Spleen (tissue), 11 donors: ENCODE results near the gene LCORL. TPM values are rescaled to one million over a fixed set of nuclear protein-coding genes. Genes with fewer than 3 reads are reported as not detected.

ENCODE experiments used
- DNase-seq: peaks from one replicate; pipeline ENCODE4 v3.0.0-alpha.2; 2020
- H3K27ac ChIP-seq, 8 donors: fragments of 200-600 bp; sonication (generic) in 7 of 8; 1 replicate in 4 of 8; 2 replicates in 4 of 8; pipeline versions ENCODE4 v1.5.0 to v1.8.0; 2016 to 2021; ENCODE audit warnings: inconsistent platforms in 4 of 8, mild to moderate bottlenecking in 4 of 8, moderate library complexity in 1 of 8
- H3K27me3 ChIP-seq, 7 donors: fragments of 200-600 bp; sonication (generic) in 6 of 7; replicated peaks in 1 of 7; 1 replicate in 4 of 7; 2 replicates in 3 of 7; pipeline versions ENCODE4 v1.5.0 to v1.8.0; 2016 to 2021; ENCODE audit warnings: inconsistent platforms in 3 of 7, mild to moderate bottlenecking in 1 of 7
- H3K36me3 ChIP-seq, 6 donors: fragments of 200-600 bp; sonication (generic) in 5 of 6; 1 replicate in 4 of 6; 2 replicates in 2 of 6; pipeline versions ENCODE4 v1.5.0 to v1.8.0; 2016 to 2021; ENCODE audit warnings: inconsistent platforms in 2 of 6
- H3K4me1 ChIP-seq, 6 donors: fragments of 200-600 bp; sonication (generic) in 5 of 6; 1 replicate in 3 of 6; 2 replicates in 3 of 6; pipeline versions ENCODE4 v1.5.0 to v1.8.0; 2016 to 2021; ENCODE audit warnings: inconsistent platforms in 3 of 6
- H3K4me3 ChIP-seq, 8 donors: fragments of 200-600 bp; sonication (generic) in 7 of 8; 1 replicate in 4 of 8; 2 replicates in 4 of 8; pipeline versions ENCODE4 v1.5.0 to v1.8.0; 2016 to 2021; ENCODE audit warnings: inconsistent platforms in 4 of 8, mild to moderate bottlenecking in 4 of 8, moderate library complexity in 2 of 8
- H3K9me3 ChIP-seq, 8 donors: fragments of 200-600 bp; sonication (generic) in 7 of 8; 1 replicate in 4 of 8; 2 replicates in 4 of 8; pipeline versions ENCODE4 v1.5.0 to v1.8.0; 2016 to 2021; ENCODE audit warnings: inconsistent platforms in 4 of 8
- POLR2A ChIP-seq, 3 donors: fragments of 450-650 bp; IDR thresholded peaks; one replicate each; pipeline ENCODE4 v1.5.1; 2017; ENCODE audit warnings: antibody characterized with exemption in 3 of 3, mild to moderate bottlenecking in 1 of 3
- POLR2AphosphoS5 ChIP-seq, 3 donors: sonication (generic); formaldehyde crosslinking; IDR thresholded peaks; one replicate each; pipeline ENCODE4 v1.5.1; 2017; ENCODE audit warnings: antibody characterized with exemption in 3 of 3
- WGBS, 5 donors: extraction: QIAGEN DNeasy Blood & Tissue Kit in 3 of 5; methylation state at CpG; one replicate each; pipeline versions ENCODE4 v1.1.5 to v1.1.7; 2013 to 2018; 5-methylcytosine and 5-hydroxymethylcytosine counted together
- intact Hi-C: fragments of 100-400 bp; cut with DNase I; formaldehyde crosslinking; loops from one replicate; pipeline ENCODE4 v1.15.0; 2023; ENCODE audit warnings: low total_unique reads
- polyA plus RNA-seq, 3 donors: library from polyadenylated mRNA; stranded (reverse); fragments of 200-250 nt; gene quantifications; one replicate each; pipeline ENCODE4 v1.2.1, GENCODE V29; 2013
- total RNA-seq, 7 donors: library from RNA; depleted of rRNA in 3 of 7; stranded (reverse); fragments of >200 nt in 3 of 7; fragmentation: NEBNext Ultra II Directional in 4 of 7; extraction: Animal tissue kit (Norgen Biotek cat#: 25700) in 4 of 7; gene quantifications; one replicate each; pipeline versions ENCODE4 v1.1.0 to v1.2.1, GENCODE V29; 2016 to 2021
- TF ChIP-seq, protein P1 (sequence below), 11 experiments: fragments of 200-600 bp in 7 of 11; fragments of 450-650 bp in 4 of 11; sonication (generic) in 4 of 11; IDR thresholded peaks in 8 of 11; conservative IDR thresholded peaks in 3 of 11; 1 replicate in 7 of 11; 2 replicates in 4 of 11; pipeline versions ENCODE4 v1.4.0 to v1.8.0; 2016 to 2021; ENCODE audit warnings: antibody characterized with exemption in 11 of 11, inconsistent platforms in 4 of 11, mild to moderate bottlenecking in 1 of 11
- donor health status: healthy with polysubstance abuse.
- donor health status: DM: no; HTN: no; CAD: no; lungs with moderate emphysema.
- donor health status: DM: no; HTN: no; CAD: no.
- donor health status: Bipolar disorder and iron deficiency.
- donor health status: healthy.
- donor health status: DM: no; HTN: no; CAD: no.
- donor health status: DM: yes; HTN: yes; CAD: no.

LCORL gene
- total and polyA plus RNA-seq, 10 donors = 1.8 to 48.7 (median 22.6) TPM

- 84 to 97% (median 89%) methylated on average over 2 of the region's 2 CpGs for WGBS, 5 donors
- TF ChIP-seq POLR2A (IDR thresholded peaks at IDR 0.05) (no peak), POLR2AphosphoS5 (IDR thresholded peaks at IDR 0.05) (no peak)
- TF ChIP-seq, protein P1, sequence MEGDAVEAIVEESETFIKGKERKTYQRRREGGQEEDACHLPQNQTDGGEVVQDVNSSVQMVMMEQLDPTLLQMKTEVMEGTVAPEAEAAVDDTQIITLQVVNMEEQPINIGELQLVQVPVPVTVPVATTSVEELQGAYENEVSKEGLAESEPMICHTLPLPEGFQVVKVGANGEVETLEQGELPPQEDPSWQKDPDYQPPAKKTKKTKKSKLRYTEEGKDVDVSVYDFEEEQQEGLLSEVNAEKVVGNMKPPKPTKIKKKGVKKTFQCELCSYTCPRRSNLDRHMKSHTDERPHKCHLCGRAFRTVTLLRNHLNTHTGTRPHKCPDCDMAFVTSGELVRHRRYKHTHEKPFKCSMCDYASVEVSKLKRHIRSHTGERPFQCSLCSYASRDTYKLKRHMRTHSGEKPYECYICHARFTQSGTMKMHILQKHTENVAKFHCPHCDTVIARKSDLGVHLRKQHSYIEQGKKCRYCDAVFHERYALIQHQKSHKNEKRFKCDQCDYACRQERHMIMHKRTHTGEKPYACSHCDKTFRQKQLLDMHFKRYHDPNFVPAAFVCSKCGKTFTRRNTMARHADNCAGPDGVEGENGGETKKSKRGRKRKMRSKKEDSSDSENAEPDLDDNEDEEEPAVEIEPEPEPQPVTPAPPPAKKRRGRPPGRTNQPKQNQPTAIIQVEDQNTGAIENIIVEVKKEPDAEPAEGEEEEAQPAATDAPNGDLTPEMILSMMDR (IDR thresholded peaks at IDR 0.05 in 8 of 11, conservative IDR thresholded peaks at IDR 0.05 in 3 of 11) = no peak
- Histone ChIP-seq H3K4me3 (no peak overlapping the region), H3K27ac (no peak overlapping the region), H3K4me1 (no peaks in the 10 kb centered on the region), H3K27me3 (peaks cover 0 to 4% (median 0%) of the 10 kb centered on the region in 7 donors), H3K36me3 (no peaks in the 10 kb centered on the region), H3K9me3 (no peaks in the 10 kb centered on the region)
- DNase-seq = no peak
- intact Hi-C loops = no loop called here
These were observed 11.8 kb upstream of the LCORL start for GRCh38 chr4:18033111-18034085.

- Histone ChIP-seq H3K9me3 (no peaks in the 10 kb centered on the region), H3K27ac (no peak overlapping the region), H3K4me3 (no peak overlapping the region), H3K4me1 (peaks cover 0 to 16% (median 11%) of the 10 kb centered on the region in 6 donors), H3K27me3 (no peaks in the 10 kb centered on the region), H3K36me3 (no peaks in the 10 kb centered on the region)
- TF ChIP-seq POLR2A (IDR thresholded peaks at IDR 0.05) = no peak
- no peak for TF ChIP-seq POLR2AphosphoS5 (IDR thresholded peaks at IDR 0.05)
- TF ChIP-seq, protein P1 (IDR thresholded peaks at IDR 0.05 in 8 of 11, conservative IDR thresholded peaks at IDR 0.05 in 3 of 11) = no peak
- intact Hi-C loops = loop anchor here (10.0 kb wide), 1 partner anchor 210 kb away; the partner anchor contains the start of genes DCAF16 and NCAPG
- 41 to 63% (median 54%) methylated on average over 2 of the region's 2 CpGs for WGBS, 5 donors
- DNase-seq = no peak
These were observed 3.7 kb upstream of the LCORL start for GRCh38 chr4:18025288-18025687.

DNA sequence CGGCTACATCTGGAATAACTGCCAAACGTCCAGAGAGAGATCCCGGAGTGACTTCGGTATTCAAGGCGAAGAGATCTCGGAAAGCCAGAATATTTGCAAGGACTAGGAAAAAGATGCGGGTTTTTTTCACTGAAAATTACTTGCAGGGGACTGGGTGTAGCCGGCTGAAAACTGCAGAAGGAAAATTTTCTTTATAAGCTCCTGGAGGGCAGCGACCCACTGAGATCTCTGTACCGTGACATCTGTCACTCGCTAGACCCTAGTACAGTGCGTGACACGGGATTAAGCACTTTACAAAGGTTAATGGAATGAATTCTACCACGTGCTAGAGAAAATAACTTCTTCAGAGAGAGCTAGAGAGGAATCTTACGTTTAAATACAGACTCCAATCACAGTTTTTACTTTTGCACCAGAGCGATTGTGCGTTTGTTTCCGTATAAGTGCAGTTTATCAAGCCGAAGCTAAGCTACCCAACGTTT is 1.1 kb upstream of the LCORL start:
- intact Hi-C loops = loop anchor here (10.0 kb wide), 1 partner anchor 208 kb away; the partner anchor contains the start of genes DCAF16 and NCAPG
- DNase-seq = no peak
- Histone ChIP-seq H3K4me3 (peak overlapping the region; percentile 71 to 97 (median 90)), H3K9me3 (no peaks in the 10 kb centered on the region), H3K4me1 (peaks cover 0 to 40% (median 21%) of the 10 kb centered on the region in 6 donors), H3K36me3 (no peaks in the 10 kb centered on the region), H3K27ac (peak overlapping the region; percentile 71 to 96 (median 94)), H3K27me3 (no peaks in the 10 kb centered on the region)
- TF ChIP-seq POLR2AphosphoS5 (IDR thresholded peaks at IDR 0.05) (no peak), POLR2A (IDR thresholded peaks at IDR 0.05) (no peak)
- TF ChIP-seq, protein P1 (IDR thresholded peaks at IDR 0.05 in 8 of 11, conservative IDR thresholded peaks at IDR 0.05 in 3 of 11) = no peak
- 1 to 3% (median 2%) methylated on average over 20 of the region's 20 CpGs for WGBS, 5 donors

DNA sequence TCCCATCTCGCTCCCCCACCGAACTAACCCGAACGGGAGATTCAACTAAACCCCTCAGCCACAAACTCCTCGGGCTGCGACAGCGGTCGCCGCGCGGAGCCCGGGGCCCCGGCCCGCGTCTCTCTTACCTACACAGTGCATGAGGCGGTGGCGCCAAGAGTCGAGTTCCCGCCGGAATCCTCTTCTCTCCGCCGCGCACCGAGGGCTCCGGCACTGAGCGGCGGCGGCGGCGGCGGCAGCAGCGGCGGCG is 160 bp downstream of the LCORL start:
- Histone ChIP-seq H3K27me3 (no peaks in the 10 kb centered on the region), H3K27ac (peak overlapping the region; percentile 71 to 96 (median 94)), H3K4me1 (peaks cover 0 to 46% (median 25%) of the 10 kb centered on the region in 6 donors), H3K4me3 (peak overlapping the region; percentile 71 to 97 (median 90)), H3K9me3 (no peaks in the 10 kb centered on the region), H3K36me3 (no peaks in the 10 kb centered on the region)
- intact Hi-C loops = loop anchor here (10.0 kb wide), 1 partner anchor 207 kb away; the partner anchor contains the start of genes DCAF16 and NCAPG
- TF ChIP-seq POLR2AphosphoS5 (IDR thresholded peaks at IDR 0.05) (no peak), POLR2A (IDR thresholded peaks at IDR 0.05) (peak in 1 of 3 donors; percentile 62)
- TF ChIP-seq, protein P1 (IDR thresholded peaks at IDR 0.05 in 8 of 11, conservative IDR thresholded peaks at IDR 0.05 in 3 of 11) = no peak
- no peak for DNase-seq
- 0 to 1% (median 0%) methylated on average over 17 to 34 of the region's 34 CpGs for WGBS, 5 donors
